ENCODE data around the gene SERPINB6.
"Not testable (repeated sequence)": the region's sequence is repeated elsewhere in the genome, so short reads cannot be mapped to it uniquely, and the experiment has no call there.

The SERPINB6 gene

GRCh38 chr6:2971420-2972218 lies at the start of gene SERPINB6:
Gene SERPINB6 (minus strand): TSS chr6:2971567. CDS start chr6:2959332, 12,235 bp downstream.
- DNase-seq (ENCODE audit: low read depth in 2 of 2), result peak in 1 of 2 experiments; percentile 34

GRCh38 chr6:3019749-3020320 lies 48.5 kb upstream of the SERPINB6 start:
- no peak for DNase-seq (ENCODE audit: low read depth in 2 of 2)

- no peak for DNase-seq (ENCODE audit: low read depth in 2 of 2)
These were observed 47.7 kb upstream of the SERPINB6 start for GRCh38 chr6:3019065-3019464.

- no peak for DNase-seq (ENCODE audit: low read depth in 2 of 2)
These were observed 45.9 kb upstream of the SERPINB6 start for GRCh38 chr6:3017304-3017703.

GRCh38 chr6:3016473-3017280 lies 45.3 kb upstream of the SERPINB6 start:
- no peak for DNase-seq (ENCODE audit: low read depth in 2 of 2)

- no peak for DNase-seq (ENCODE audit: low read depth in 2 of 2)
These were observed 43.8 kb upstream of the SERPINB6 start for GRCh38 chr6:3015144-3015543.

- DNase-seq (ENCODE audit: low read depth in 2 of 2), result no peak
These were observed 43.3 kb upstream of the SERPINB6 start for GRCh38 chr6:3014675-3015066.

- no peak for DNase-seq (ENCODE audit: low read depth in 2 of 2)
These were observed 42.7 kb upstream of the SERPINB6 start for GRCh38 chr6:3013901-3014674.

- no peak for DNase-seq (ENCODE audit: low read depth in 2 of 2)
These were observed 42.1 kb upstream of the SERPINB6 start for GRCh38 chr6:3013486-3013885.

- no peak for DNase-seq (ENCODE audit: low read depth in 2 of 2)
These were observed 40.2 kb upstream of the SERPINB6 start for GRCh38 chr6:3011592-3011991.

GRCh38 chr6:3011158-3011557 lies 39.8 kb upstream of the SERPINB6 start:
- no peak for DNase-seq (ENCODE audit: low read depth in 2 of 2)

GRCh38 chr6:3009930-3010329 lies 38.6 kb upstream of the SERPINB6 start:
- no peak for DNase-seq (ENCODE audit: low read depth in 2 of 2)

- DNase-seq (ENCODE audit: low read depth in 2 of 2), result not testable (repeated sequence)
These were observed 37.4 kb upstream of the SERPINB6 start for GRCh38 chr6:3008712-3009265.

GRCh38 chr6:3007571-3007970 lies 36.2 kb upstream of the SERPINB6 start:
- DNase-seq (ENCODE audit: low read depth in 2 of 2), result no peak

- DNase-seq (ENCODE audit: low read depth in 2 of 2), result no peak
These were observed 35.1 kb upstream of the SERPINB6 start for GRCh38 chr6:3006476-3006875.

- DNase-seq (ENCODE audit: low read depth in 2 of 2), result no peak
These were observed 34.5 kb upstream of the SERPINB6 start for GRCh38 chr6:3005874-3006273.

- DNase-seq (ENCODE audit: low read depth in 2 of 2), result no peak
These were observed 33.7 kb upstream of the SERPINB6 start for GRCh38 chr6:3005077-3005476.

- DNase-seq (ENCODE audit: low read depth in 2 of 2), result not testable (repeated sequence)
These were observed 31.9 kb upstream of the SERPINB6 start for GRCh38 chr6:3003226-3003625.

GRCh38 chr6:3001773-3002293 lies 30.5 kb upstream of the SERPINB6 start:
- DNase-seq (ENCODE audit: low read depth in 2 of 2), result no peak

- DNase-seq (ENCODE audit: low read depth in 2 of 2), result no peak
These were observed 29.9 kb upstream of the SERPINB6 start for GRCh38 chr6:3001146-3001772.

All from fibroblast of skin of left biceps (primary cell).